HG03442 (cell line): ENCODE data around the gene RELB.

Experiments
- ATAC-seq: cut with Tn5 transposase; IDR thresholded peaks from one replicate; pipeline ENCODE4 v1.9.1; 2021; ENCODE audit warnings: mild to moderate bottlenecking, moderate library complexity; ENCODE audit not compliant: unreplicated experiment

RELB gene

DNA sequence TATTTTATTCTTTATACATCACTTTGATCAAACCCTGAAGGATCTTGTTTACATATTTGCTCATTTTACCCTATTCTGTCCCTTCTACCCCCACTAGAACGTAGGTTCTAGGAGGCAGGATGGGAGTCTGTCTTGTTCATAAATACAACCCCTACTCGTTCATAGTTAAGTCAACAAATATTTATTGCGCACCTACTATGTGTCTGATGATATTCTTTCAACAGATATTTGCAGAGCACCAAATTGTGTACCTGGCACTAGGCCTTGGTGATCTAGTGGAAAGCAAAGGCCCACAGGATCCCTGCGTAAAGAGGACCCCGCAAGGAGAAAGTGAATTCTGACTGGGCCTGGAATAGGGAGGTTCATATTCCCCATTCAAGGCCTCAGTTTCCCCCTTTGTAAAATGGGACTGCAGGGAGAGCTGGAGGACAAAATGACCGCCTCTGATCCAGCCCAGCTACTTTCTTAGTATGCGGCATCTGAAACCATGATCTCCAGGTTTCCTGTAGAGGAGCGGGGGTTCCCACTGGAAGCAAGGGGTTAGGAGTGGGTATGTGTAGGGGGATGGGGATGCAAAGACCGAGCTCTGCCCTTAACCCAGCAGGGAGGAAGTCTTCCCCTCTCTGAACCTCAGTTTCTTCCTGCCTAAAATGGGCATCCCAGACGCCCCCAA is 77.3 kb downstream of the RELB start:
- no peak for ATAC-seq

DNA sequence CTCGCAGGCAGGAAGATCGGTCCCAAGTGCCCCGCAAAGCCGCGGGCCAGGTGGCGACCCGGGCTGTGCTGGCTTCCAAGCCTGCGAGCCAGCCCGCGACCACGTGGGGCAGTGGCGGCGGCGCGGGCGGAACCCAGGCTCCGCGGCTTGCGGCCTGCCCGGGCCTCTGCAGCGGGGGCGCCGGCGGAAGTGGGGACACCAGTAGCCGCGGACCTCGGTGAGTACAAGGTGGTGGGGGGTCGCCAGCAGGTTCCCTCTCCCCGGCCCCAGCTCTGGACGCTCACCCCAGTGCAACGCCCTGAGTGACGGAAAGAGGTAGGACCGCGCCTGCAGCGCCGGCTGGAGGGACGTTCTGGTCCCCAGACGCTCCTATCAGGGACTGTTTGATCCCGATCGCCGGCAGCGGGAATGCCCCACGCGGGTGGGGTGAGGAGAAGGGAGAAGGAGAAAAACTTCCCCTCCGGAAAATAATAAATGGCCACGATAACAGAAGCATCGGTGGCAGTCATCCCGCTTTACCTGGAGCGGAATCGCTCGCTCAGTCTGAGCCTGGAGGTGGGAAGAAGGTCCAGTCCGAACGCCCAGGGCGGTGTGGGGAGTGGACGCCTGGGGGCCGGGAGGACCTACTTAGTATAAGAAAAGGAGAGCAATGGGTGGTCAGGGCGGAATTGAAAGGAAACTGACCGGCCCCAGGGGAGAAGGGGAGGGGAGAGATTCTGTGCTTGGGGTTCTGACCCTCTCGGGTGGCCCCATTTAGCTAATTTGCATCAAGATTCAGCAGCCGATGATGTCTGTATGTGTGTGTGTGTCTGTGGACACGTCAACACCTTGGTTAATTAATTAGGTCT is 78.0 kb downstream of the RELB start, which contains the start of gene GEMIN7:
Gene GEMIN7 (plus strand): TSS at position 198 of the 848 bp plus-strand sequence. CDS start 10,855 bp downstream, outside the sequence.
- no peak for ATAC-seq

- ATAC-seq = no peak
Observed at GRCh38 chr19:45079911-45080370, 78.7 kb downstream of the RELB start.

GRCh38 chr19:45082170-45082569 is 80.9 kb downstream of the RELB start:
- no peak for ATAC-seq

GRCh38 chr19:45086480-45086879 is 85.2 kb downstream of the RELB start:
- ATAC-seq = no peak

DNA sequence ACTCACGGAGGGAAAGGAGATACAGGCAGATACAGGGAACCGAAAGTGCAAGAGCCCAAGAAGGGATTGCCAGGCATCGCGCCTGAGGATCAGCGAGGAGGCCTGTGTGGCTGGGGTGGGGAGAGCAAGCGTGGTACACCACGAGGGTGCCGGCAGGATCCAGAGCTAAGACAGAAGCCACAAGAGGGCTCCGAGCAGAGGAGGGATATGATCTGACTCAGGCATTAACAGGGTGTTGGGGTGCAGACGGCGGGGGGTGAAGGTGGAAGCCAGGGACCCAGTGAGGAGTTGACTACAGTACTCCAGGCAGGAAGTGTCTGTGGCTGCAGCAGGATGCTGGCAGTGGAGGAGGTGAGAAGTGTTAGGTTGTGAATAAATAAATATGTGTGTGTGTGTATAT is 86.3 kb downstream of the RELB start:
- no peak for ATAC-seq
